ENCODE data around the gene RPL18A.
A peak's percentile ranks its signal among the peaks of the same experiment; 100 is the strongest.
"Not testable (repeated sequence)": the region's sequence is repeated elsewhere in the genome, so short reads cannot be mapped to it uniquely, and the experiment has no call there.

The RPL18A gene

GRCh38 chr19:17866312-17866963 lies 6.7 kb downstream of the RPL18A start:
- DNase-seq (ENCODE audit: low read depth in 2 of 2) = no peak

- DNase-seq (ENCODE audit: low read depth in 2 of 2) = no peak
These were observed 7.3 kb downstream of the RPL18A start for GRCh38 chr19:17866964-17867486.

- no peak for DNase-seq (ENCODE audit: low read depth in 2 of 2)
These were observed 9.0 kb downstream of the RPL18A start for GRCh38 chr19:17868669-17869068.

- no peak for DNase-seq (ENCODE audit: low read depth in 2 of 2)
These were observed 9.5 kb downstream of the RPL18A start for GRCh38 chr19:17869114-17869608.

- no peak for DNase-seq (ENCODE audit: low read depth in 2 of 2)
These were observed 11.5 kb downstream of the RPL18A start for GRCh38 chr19:17871032-17871877.

- DNase-seq (ENCODE audit: low read depth in 2 of 2) = no peak
These were observed 12.2 kb downstream of the RPL18A start, which contains the start of gene SLC5A5 for GRCh38 chr19:17871878-17872250. Gene SLC5A5 (plus strand): TSS chr19:17871945. CDS start chr19:17872320, 375 bp downstream.

GRCh38 chr19:17872251-17873001 lies 12.7 kb downstream of the RPL18A start:
- DNase-seq (ENCODE audit: low read depth in 2 of 2) = peak in 1 of 2 donors; percentile 54

- DNase-seq (ENCODE audit: low read depth in 2 of 2) = peak in 1 of 2 donors; percentile 66
These were observed 14.4 kb downstream of the RPL18A start for GRCh38 chr19:17873786-17874757.

GRCh38 chr19:17874758-17875135 lies 15.0 kb downstream of the RPL18A start:
- DNase-seq (ENCODE audit: low read depth in 2 of 2) = no peak

GRCh38 chr19:17877696-17878095 lies 18.0 kb downstream of the RPL18A start:
- no peak for DNase-seq (ENCODE audit: low read depth in 2 of 2)

- no peak for DNase-seq (ENCODE audit: low read depth in 2 of 2)
These were observed 19.8 kb downstream of the RPL18A start for GRCh38 chr19:17879466-17879865.

- no peak for DNase-seq (ENCODE audit: low read depth in 2 of 2)
These were observed 22.0 kb downstream of the RPL18A start for GRCh38 chr19:17881701-17882100.

- DNase-seq (ENCODE audit: low read depth in 2 of 2) = no peak
These were observed 24.1 kb downstream of the RPL18A start for GRCh38 chr19:17883627-17884410.

GRCh38 chr19:17886515-17886914 lies 26.8 kb downstream of the RPL18A start:
- no peak for DNase-seq (ENCODE audit: low read depth in 2 of 2)

- DNase-seq (ENCODE audit: low read depth in 2 of 2) = not testable (repeated sequence)
These were observed 27.5 kb downstream of the RPL18A start for GRCh38 chr19:17887221-17887620.

GRCh38 chr19:17888260-17888659 lies 28.6 kb downstream of the RPL18A start:
- no peak for DNase-seq (ENCODE audit: low read depth in 2 of 2)

- DNase-seq (ENCODE audit: low read depth in 2 of 2) = no peak
These were observed 30.0 kb downstream of the RPL18A start for GRCh38 chr19:17889609-17890214.

GRCh38 chr19:17893766-17894165 lies 34.1 kb downstream of the RPL18A start:
- DNase-seq (ENCODE audit: low read depth in 2 of 2) = no peak

- no peak for DNase-seq (ENCODE audit: low read depth in 2 of 2)
These were observed 43.0 kb downstream of the RPL18A start for GRCh38 chr19:17902701-17903100.

- DNase-seq (ENCODE audit: low read depth in 2 of 2) = no peak
These were observed 48.5 kb downstream of the RPL18A start for GRCh38 chr19:17908244-17908643.
